GM12864 (cell line): ENCODE measurements around the gene SHROOM3.

Source experiments
- DNase-seq: peaks from one replicate; pipeline ENCODE4 v3.0.0-alpha.2; 2011; ENCODE audit warnings: low read depth
- H3K4me3 ChIP-seq: 2 replicates; pipeline ENCODE4 v1.5.1; 2011; ENCODE audit warnings: mild to moderate bottlenecking, low read depth, low read length, control low read depth
- CTCF ChIP-seq: IDR thresholded peaks from 2 replicates; pipeline ENCODE4 v1.5.1; 2011; ENCODE audit warnings: low read depth, mild to moderate bottlenecking, moderate library complexity, low read length, control low read depth, inconsistent platforms; ENCODE audit errors: missing control alignments

Gene SHROOM3

DNA sequence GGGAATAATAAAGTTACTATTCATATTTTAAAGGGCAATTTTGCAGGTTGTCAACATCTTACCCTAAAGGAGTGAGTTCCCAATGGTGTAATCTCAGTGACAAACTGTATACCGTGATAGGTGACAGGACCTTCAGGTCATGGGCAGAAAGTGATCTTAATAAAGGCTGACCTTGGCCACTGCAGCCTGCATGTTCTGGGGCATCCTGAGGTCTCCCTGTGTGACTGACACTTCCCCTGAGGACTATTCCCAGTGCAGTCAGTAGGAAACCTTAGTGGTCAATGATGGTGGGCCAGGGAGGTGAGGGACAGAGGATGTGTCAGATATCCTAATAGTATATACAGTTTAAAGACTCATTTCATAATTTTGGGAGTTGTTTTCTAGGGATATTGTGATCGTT is 137.2 kb downstream of the SHROOM3 start:
- no peak overlapping the region for H3K4me3 ChIP-seq
- no peak for DNase-seq
- no peak for TF ChIP-seq CTCF

DNA sequence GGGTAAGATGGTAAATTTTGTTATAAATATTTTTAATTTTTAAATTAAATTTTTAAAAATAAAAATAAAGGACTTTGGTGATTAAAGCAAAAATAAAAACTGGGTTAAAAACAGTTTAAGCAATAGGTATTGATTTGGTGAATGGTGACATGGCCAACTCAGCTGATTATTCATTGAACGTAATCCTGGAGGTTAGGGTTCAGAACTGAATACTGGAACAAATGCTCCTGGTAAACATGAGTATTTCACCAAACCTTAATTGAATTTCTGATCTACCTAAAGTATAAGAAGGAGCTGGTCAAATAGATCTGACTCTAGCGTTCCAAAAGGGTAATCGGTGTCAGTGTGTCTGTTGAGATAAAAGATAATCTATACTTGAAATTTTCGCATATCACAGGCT is 141.8 kb downstream of the SHROOM3 start:
- no peak for TF ChIP-seq CTCF
- H3K4me3 ChIP-seq = no peak overlapping the region
- DNase-seq = no peak

- DNase-seq = no peak
- no peak overlapping the region for H3K4me3 ChIP-seq
- TF ChIP-seq CTCF = no peak
These were observed 143.1 kb downstream of the SHROOM3 start for GRCh38 chr4:76578002-76578560.

- no peak overlapping the region for H3K4me3 ChIP-seq
- no peak for TF ChIP-seq CTCF
- no peak for DNase-seq
These were observed 144.8 kb downstream of the SHROOM3 start for GRCh38 chr4:76579596-76580375.

- DNase-seq = no peak
- TF ChIP-seq CTCF = no peak
- no peak overlapping the region for H3K4me3 ChIP-seq
These were observed 146.3 kb downstream of the SHROOM3 start for GRCh38 chr4:76581077-76581962.

DNA sequence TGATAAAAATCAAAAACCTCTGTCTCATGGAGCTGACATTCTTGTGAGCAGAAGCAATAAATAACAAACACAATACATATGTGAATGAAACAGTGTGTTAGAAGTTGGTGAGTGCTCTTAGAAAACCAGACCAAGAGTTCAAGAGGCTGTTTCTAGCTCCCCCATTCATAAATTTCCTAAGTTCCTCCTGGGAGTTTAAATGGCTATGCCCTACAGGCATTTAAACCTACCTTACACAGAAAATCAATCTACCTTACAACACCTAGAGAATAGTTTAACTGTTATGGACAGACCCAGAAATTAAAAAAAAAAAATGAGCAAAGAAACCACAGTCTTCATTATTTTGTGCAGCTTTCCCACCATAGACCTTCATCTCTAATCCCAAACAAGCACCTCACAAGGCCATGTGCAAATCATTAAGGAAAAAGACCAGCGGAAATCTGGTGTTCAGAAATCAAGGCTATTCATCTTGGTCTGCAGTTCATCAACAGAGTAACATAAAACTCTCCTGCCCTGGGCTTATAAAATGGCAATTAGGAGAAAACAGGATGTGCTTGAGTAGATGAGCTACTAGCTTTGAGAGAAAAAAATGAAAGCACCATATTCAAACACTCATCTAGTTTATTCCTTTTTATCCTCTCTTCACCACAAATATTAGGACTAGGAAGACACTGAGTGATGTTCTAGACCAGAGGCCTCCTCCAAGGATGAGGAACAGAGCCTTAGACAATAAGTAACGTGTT is 147.2 kb downstream of the SHROOM3 start:
- no peak overlapping the region for H3K4me3 ChIP-seq
- TF ChIP-seq CTCF = no peak
- no peak for DNase-seq
